LNCaP clone FGC (cell line): Measurements from ENCODE around the gene TBCA.
"Not testable (repeated sequence)": the region's sequence is repeated elsewhere in the genome, so short reads cannot be mapped to it uniquely, and the experiment has no call there.

Experiments
- DNase-seq: peaks from one replicate; pipeline ENCODE4 v3.0.0-alpha.2; 2011; ENCODE audit warnings: low read depth
- H3K4me3 ChIP-seq: 2 replicates; pipeline ENCODE4 v1.5.1; 2011; ENCODE audit warnings: mild to moderate bottlenecking, low read depth, low read length, control low read depth
- CTCF ChIP-seq: IDR thresholded peaks from 2 replicates; pipeline ENCODE4 v1.5.1; 2012; ENCODE audit warnings: mild to moderate bottlenecking; ENCODE audit not compliant: control insufficient read depth, insufficient read depth; ENCODE audit errors: extremely low read depth

Gene TBCA

GRCh38 chr5:77767301-77767700 lies 8.8 kb downstream of the TBCA start:
- H3K4me3 ChIP-seq: no peak overlapping the region
- no peak for DNase-seq
- TF ChIP-seq CTCF: no peak

DNA sequence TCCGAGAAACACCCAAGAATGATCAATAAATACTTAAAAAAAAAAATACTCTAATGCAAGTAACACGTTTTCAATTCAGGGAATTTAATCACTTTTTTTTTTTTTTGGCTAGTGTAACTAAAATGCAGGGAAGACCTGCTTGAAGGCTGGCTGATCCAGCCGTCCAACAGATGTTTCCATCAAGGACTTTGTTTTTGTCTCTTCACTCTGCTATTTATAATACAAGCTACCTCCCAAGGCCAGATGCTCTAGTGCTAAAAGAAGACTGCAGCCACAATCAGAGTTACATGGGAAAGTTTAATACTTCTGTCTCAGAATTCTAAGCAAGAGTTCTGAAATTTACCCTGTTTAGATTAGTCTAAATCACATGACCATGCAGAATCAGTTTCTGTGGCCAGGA lies 14.5 kb downstream of the TBCA start:
- no peak for TF ChIP-seq CTCF
- DNase-seq: no peak
- no peak overlapping the region for H3K4me3 ChIP-seq

GRCh38 chr5:77758141-77758938 lies 17.8 kb downstream of the TBCA start:
- H3K4me3 ChIP-seq: no peak overlapping the region
- no peak for TF ChIP-seq CTCF
- no peak for DNase-seq

DNA sequence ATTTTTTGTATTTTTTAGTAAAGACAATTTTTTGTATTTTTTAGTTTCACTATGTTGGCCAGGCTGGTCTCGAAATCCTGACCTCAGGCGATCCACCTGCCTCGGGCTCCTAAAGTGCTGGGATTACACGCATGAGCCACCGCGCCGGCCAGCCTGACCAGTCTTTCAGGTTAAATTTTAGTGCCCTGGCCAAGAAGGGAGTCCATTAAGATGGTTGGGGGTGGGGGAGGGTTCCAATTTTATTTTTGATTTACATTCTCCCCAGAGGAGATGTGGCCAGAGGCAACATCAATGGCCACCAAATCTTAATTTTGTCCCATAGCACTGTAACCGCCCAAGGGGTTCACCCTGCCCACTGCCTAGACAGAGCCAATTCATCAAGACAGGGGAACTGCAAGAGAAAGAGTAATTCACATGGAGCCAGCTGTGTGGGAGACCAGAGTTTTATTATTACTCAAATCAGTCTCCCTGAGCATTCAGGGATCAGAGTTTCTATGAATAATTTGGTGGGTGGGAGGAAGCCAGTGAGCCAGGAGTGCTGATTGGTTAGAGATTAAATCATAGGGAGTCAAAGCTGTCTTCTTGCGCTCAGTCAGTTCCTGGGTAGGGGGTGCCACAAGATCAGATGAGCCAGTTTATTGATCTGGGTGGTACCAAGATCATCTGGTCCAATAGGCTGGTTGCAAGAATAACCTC lies 24.7 kb downstream of the TBCA start:
- TF ChIP-seq CTCF: no peak
- no peak overlapping the region for H3K4me3 ChIP-seq
- no peak for DNase-seq

GRCh38 chr5:77750928-77751327 lies 25.2 kb downstream of the TBCA start:
- DNase-seq, H3K4me3 ChIP-seq: not testable (repeated sequence)

DNA sequence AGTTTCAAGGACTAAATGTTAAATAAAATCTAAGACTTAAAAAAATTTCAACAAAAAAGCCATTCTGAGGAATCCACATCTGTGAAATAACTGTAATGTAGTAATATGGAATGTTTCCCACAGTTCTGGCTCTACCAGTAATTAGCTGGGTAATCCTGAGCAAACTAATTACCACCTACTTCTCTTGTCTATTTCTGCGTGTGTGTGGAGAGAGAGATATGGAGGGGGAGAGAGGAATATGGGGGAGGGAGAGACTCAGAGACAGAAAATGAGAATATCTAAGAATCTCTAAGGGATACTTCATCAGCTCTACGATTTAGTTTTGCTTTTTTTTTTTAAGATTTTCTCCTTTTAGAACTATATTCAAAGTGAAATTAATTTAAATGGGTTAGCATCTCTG lies 28.0 kb downstream of the TBCA start:
- no peak for TF ChIP-seq CTCF
- no peak for DNase-seq
- no peak overlapping the region for H3K4me3 ChIP-seq

DNA sequence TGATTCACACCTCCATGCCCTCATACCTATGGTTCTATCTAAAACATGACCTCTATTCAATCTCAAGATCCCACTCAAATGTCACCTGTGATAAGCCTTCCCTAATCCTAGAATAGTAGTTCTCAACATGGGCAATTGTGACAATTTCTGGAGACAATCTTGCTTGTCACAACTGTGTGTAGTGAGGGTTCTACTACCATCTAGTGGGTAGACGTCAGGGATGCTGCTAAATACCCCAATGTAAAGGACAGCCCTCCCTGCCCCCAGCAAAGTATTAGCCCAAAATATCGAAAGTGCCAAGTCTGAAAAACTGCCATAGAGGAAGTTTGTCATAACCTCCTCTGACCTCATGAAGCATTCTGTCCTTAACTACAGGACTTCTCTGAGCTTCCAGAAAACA lies 32.0 kb downstream of the TBCA start:
- no peak for DNase-seq
- H3K4me3 ChIP-seq: no peak overlapping the region
- no peak for TF ChIP-seq CTCF
